SJSA1 (cell line): Measurements from ENCODE around the gene SRSF10. TPM values are rescaled to one million over a fixed set of nuclear protein-coding genes. Genes with fewer than 3 reads are reported as not detected.
A peak's percentile ranks its signal among the peaks of the same experiment; 100 is the strongest.

Source experiments
- DNase-seq, 2 experiments: peaks; one replicate each; pipeline ENCODE4 v3.0.0-alpha.2; 2015 to 2020; ENCODE audit warnings: low spot score in 2 of 2, low read depth in 1 of 2
- H3K27ac ChIP-seq: fragments of 250-450 bp; sonication (Bioruptor Pico); 2 replicates; pipeline ENCODE4 v1.5.1; 2020; ENCODE audit warnings: mild to moderate bottlenecking, moderate library complexity
- H3K27me3 ChIP-seq: fragments of 250-450 bp; sonication (Bioruptor Pico); replicated peaks from 2 replicates; pipeline ENCODE4 v1.5.1; 2020; ENCODE audit warnings: mild to moderate bottlenecking, moderate library complexity
- H3K36me3 ChIP-seq: fragments of 250-450 bp; sonication (Bioruptor Pico); 2 replicates; pipeline ENCODE4 v1.5.1; 2020; ENCODE audit warnings: mild to moderate bottlenecking
- H3K4me1 ChIP-seq: fragments of 250-450 bp; sonication (Bioruptor Pico); replicated peaks from 2 replicates; pipeline ENCODE4 v1.6.1; 2021; ENCODE audit warnings: mild to moderate bottlenecking
- H3K4me3 ChIP-seq: fragments of 250-450 bp; sonication (Bioruptor Pico); 2 replicates; pipeline ENCODE4 v1.5.1; 2020; ENCODE audit warnings: mild to moderate bottlenecking
- H3K9me3 ChIP-seq: fragments of 250-450 bp; sonication (Bioruptor Pico); replicated peaks from 2 replicates; pipeline ENCODE4 v1.5.1; 2020; ENCODE audit warnings: mild to moderate bottlenecking
- total RNA-seq: library from RNA; depleted of rRNA; stranded (reverse); fragments of >200 nt; shearing (Covaris generic); gene quantifications from 2 replicates; pipeline ENCODE4 v1.2.3, GENCODE V29; 2014

Gene SRSF10
- total RNA-seq, 1 experiment from 2014 or later: 145 TPM

- no peak overlapping the region for H3K4me3 ChIP-seq
- H3K36me3 ChIP-seq: peaks cover 5% of the 10 kb centered on the region
- H3K4me1 ChIP-seq: peaks cover 20% of the 10 kb centered on the region
- H3K27ac ChIP-seq: no peak overlapping the region
- no peaks in the 10 kb centered on the region for H3K9me3 ChIP-seq
- H3K27me3 ChIP-seq: no peaks in the 10 kb centered on the region
- DNase-seq: no peak
Measured at GRCh38 chr1:23984417-23985186, 4.5 kb upstream of the SRSF10 start.

- H3K27me3 ChIP-seq: no peaks in the 10 kb centered on the region
- H3K27ac ChIP-seq: peak overlapping the region; percentile 96
- peaks cover 43% of the 10 kb centered on the region for H3K36me3 ChIP-seq
- peaks cover 29% of the 10 kb centered on the region for H3K4me1 ChIP-seq
- H3K9me3 ChIP-seq: no peaks in the 10 kb centered on the region
- DNase-seq: peak; percentile 89 to 93
- peak overlapping the region; percentile 90 for H3K4me3 ChIP-seq
Measured at GRCh38 chr1:23980728-23981070, 572 bp upstream of the SRSF10 start.

GRCh38 chr1:23979387-23979880, 693 bp downstream of the SRSF10 start:
- Histone ChIP-seq H3K36me3 (peaks cover 55% of the 10 kb centered on the region), H3K27me3 (no peaks in the 10 kb centered on the region), H3K27ac (peak overlapping the region; percentile 96), H3K4me3 (peak overlapping the region; percentile 90), H3K9me3 (no peaks in the 10 kb centered on the region), H3K4me1 (peaks cover 27% of the 10 kb centered on the region)
- DNase-seq: no peak

- Histone ChIP-seq H3K4me3 (peak overlapping the region; percentile 90), H3K9me3 (no peaks in the 10 kb centered on the region), H3K27me3 (no peaks in the 10 kb centered on the region), H3K4me1 (peaks cover 22% of the 10 kb centered on the region), H3K36me3 (peaks cover 62% of the 10 kb centered on the region), H3K27ac (peak overlapping the region; percentile 96)
- no peak for DNase-seq
Measured at GRCh38 chr1:23978805-23979204, 1.3 kb downstream of the SRSF10 start.

- no peak overlapping the region for H3K27ac ChIP-seq
- no peaks in the 10 kb centered on the region for H3K27me3 ChIP-seq
- H3K36me3 ChIP-seq: peaks cover 71% of the 10 kb centered on the region
- H3K4me3 ChIP-seq: no peak overlapping the region
- DNase-seq: no peak
- no peaks in the 10 kb centered on the region for H3K9me3 ChIP-seq
- H3K4me1 ChIP-seq: peaks cover 22% of the 10 kb centered on the region
Measured at GRCh38 chr1:23977854-23978191, 2.3 kb downstream of the SRSF10 start.

GRCh38 chr1:23977187-23977853, 2.8 kb downstream of the SRSF10 start:
- no peak overlapping the region for H3K27ac ChIP-seq
- no peaks in the 10 kb centered on the region for H3K27me3 ChIP-seq
- DNase-seq: no peak
- H3K9me3 ChIP-seq: no peaks in the 10 kb centered on the region
- H3K36me3 ChIP-seq: peaks cover 76% of the 10 kb centered on the region
- H3K4me1 ChIP-seq: peaks cover 22% of the 10 kb centered on the region
- H3K4me3 ChIP-seq: no peak overlapping the region

- DNase-seq: no peak
- Histone ChIP-seq H3K36me3 (peaks cover 91% of the 10 kb centered on the region), H3K4me3 (no peak overlapping the region), H3K4me1 (no peaks in the 10 kb centered on the region), H3K27ac (no peak overlapping the region), H3K27me3 (no peaks in the 10 kb centered on the region), H3K9me3 (no peaks in the 10 kb centered on the region)
Measured at GRCh38 chr1:23967871-23968270, 12.3 kb downstream of the SRSF10 start.

GRCh38 chr1:23966973-23967493, 13.1 kb downstream of the SRSF10 start:
- no peaks in the 10 kb centered on the region for H3K4me1 ChIP-seq
- no peak overlapping the region for H3K27ac ChIP-seq
- no peaks in the 10 kb centered on the region for H3K9me3 ChIP-seq
- H3K36me3 ChIP-seq: peaks cover 84% of the 10 kb centered on the region
- no peak overlapping the region for H3K4me3 ChIP-seq
- no peak for DNase-seq
- no peaks in the 10 kb centered on the region for H3K27me3 ChIP-seq

- no peak overlapping the region for H3K4me3 ChIP-seq
- 0 out of 2 replicates have a peak, but pooled peaks cover 3% of the 10 kb centered on the region for H3K4me1 ChIP-seq
- peaks cover 78% of the 10 kb centered on the region for H3K36me3 ChIP-seq
- H3K27me3 ChIP-seq: no peaks in the 10 kb centered on the region
- H3K9me3 ChIP-seq: no peaks in the 10 kb centered on the region
- no peak for DNase-seq
- 0 out of 2 replicates have a peak overlapping the region, but pooled peaks have one; percentile 1 for H3K27ac ChIP-seq
Measured at GRCh38 chr1:23964790-23965740, 15.1 kb downstream of the SRSF10 start.

GRCh38 chr1:23964235-23964668, 15.9 kb downstream of the SRSF10 start:
- no peaks in the 10 kb centered on the region for H3K9me3 ChIP-seq
- H3K4me3 ChIP-seq: no peak overlapping the region
- peaks cover 79% of the 10 kb centered on the region for H3K36me3 ChIP-seq
- 0 out of 2 replicates have a peak, but pooled peaks cover 3% of the 10 kb centered on the region for H3K4me1 ChIP-seq
- H3K27ac ChIP-seq: 0 out of 2 replicates have a peak overlapping the region, but pooled peaks have one; percentile 1
- no peaks in the 10 kb centered on the region for H3K27me3 ChIP-seq
- no peak for DNase-seq

GRCh38 chr1:23963617-23964234, 16.4 kb downstream of the SRSF10 start:
- Histone ChIP-seq H3K27ac (no peak overlapping the region), H3K4me1 (peaks cover 3% of the 10 kb centered on the region; the same call in 1 of the 2 replicates), H3K36me3 (peaks cover 79% of the 10 kb centered on the region), H3K27me3 (no peaks in the 10 kb centered on the region), H3K9me3 (no peaks in the 10 kb centered on the region), H3K4me3 (no peak overlapping the region)
- no peak for DNase-seq

GRCh38 chr1:23960291-23961020, 19.7 kb downstream of the SRSF10 start:
- DNase-seq: no peak
- no peaks in the 10 kb centered on the region for H3K9me3 ChIP-seq
- peak overlapping the region; percentile 98 for H3K27ac ChIP-seq
- peak overlapping the region; percentile 83 for H3K4me3 ChIP-seq
- no peaks in the 10 kb centered on the region for H3K27me3 ChIP-seq
- H3K4me1 ChIP-seq: peaks cover 7% of the 10 kb centered on the region; the same call in 1 of the 2 replicates
- peaks cover 46% of the 10 kb centered on the region for H3K36me3 ChIP-seq
